ENCODE measurements around the gene TBX20.

The TBX20 gene, protein sequence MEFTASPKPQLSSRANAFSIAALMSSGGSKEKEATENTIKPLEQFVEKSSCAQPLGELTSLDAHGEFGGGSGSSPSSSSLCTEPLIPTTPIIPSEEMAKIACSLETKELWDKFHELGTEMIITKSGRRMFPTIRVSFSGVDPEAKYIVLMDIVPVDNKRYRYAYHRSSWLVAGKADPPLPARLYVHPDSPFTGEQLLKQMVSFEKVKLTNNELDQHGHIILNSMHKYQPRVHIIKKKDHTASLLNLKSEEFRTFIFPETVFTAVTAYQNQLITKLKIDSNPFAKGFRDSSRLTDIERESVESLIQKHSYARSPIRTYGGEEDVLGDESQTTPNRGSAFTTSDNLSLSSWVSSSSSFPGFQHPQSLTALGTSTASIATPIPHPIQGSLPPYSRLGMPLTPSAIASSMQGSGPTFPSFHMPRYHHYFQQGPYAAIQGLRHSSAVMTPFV

DNA sequence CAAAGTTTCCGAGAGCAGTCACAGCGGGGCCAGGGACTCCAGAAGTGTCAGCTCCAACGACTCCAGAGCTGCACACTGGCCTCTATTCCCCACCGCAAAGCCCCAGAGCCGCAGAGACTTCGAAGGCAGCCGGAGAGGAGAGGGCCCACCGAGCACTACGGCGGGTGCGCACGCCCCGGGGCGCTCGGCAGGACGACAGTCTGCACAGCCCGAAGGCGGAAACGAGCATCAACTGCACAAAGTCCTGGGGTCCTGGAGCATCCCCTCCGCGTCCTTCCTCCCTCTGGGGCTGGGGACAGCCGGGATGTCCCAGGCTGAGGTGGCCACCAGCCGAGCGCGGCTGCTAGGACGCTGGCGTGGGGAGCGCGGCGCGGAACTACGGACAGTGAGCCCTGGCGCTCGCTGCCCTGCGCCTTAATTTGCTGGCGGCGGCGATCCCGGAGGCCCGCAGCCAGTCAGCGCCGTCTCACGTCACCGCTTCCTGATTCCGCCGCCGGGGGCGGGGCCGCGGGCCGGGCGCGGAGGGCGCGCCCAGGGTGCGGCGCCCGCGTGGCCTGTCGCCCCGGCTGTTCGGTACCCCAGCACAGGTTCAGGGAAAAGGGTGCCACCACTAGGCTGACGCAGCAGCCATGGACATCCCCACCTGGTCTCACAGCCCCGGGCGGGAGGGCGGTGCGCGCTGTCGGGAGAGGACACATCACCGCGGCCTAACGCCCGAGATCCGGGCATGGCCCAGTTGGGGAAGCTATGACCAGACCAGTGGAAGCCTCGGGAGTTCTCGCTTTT is at the start of gene TBX20:
TBX20 (minus strand) TSS at position 391 of the 786 bp plus-strand sequence. CDS start 480 bp downstream, outside the sequence.
- DNase-seq (ENCODE audit: low spot score), result no peak

DNA sequence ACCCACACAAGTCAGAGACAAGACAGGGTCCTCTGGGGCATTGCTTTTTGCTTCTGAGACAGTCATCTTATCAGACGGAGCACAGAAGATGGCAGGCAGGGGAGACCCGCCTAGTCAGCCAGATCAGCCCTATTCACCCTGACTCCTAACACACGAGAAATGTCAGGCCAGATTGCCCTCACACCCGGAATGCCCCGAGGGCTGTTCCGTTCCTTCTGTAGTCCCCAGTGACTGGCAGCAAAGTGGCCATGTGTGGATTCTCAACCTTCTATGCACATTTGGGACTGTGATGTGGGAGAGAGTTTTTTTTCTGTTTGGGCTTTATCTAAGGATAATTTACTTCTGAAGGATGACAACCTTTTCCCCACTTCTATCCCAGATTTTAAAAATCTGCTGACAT is 35.5 kb upstream of the TBX20 start:
- DNase-seq (ENCODE audit: low spot score), result no peak

DNA sequence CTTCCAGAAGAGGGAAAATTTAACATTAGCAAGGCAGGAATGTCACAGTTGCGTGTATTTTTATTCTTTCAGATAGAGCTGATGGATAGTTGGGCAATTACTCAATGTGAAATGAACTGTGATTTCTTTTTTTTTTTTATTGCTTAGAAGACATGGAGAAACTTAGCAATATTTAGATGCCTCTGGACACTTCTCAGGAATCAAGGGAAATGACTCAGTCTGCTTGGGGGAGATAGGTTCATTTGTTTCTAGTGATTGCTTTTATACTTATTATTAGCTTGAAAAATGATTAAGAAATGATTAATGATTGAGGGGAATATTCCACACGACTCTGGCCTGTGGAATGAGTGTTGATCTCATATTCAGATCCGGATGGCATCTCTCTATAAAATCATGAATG is 33.1 kb upstream of the TBX20 start:
- DNase-seq (ENCODE audit: low spot score), result no peak

DNA sequence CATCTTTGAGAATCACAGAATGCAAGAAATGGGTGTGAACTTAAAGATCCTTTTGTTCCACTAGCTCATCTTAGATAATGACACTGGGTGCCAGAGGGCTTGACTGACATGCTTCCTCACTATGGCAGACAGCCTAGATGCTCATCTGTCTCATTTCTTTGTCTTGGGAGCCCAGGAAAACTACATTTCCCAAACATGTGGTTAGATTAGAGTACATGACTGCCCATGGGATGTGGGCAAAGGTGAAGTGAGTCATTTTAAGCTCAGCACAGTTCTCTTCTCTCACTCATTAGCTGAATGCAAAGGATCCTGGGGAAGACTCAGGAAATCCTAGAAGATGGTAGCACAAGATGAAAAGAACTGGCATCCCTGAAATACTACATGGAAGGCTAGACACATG is 32.5 kb upstream of the TBX20 start:
- no peak for DNase-seq (ENCODE audit: low spot score)

DNA sequence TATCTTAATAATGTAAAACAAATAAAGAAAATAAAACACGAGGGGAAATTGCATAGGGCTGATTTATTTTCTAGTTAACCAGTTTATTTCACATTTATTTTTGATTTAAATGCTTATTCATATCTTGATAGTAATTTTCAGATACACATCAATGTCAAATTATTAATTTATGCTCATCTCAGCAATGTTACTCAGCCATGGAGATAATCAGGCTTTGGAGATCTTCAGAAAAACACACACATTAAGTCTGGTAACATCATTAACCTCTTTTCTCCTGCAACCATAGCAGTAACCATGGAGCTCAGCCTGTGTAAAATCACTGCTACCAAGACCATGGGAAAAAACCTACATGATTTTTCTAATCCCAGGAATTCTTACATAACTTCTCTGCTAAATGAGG is 31.9 kb upstream of the TBX20 start:
- no peak for DNase-seq (ENCODE audit: low spot score)

DNA sequence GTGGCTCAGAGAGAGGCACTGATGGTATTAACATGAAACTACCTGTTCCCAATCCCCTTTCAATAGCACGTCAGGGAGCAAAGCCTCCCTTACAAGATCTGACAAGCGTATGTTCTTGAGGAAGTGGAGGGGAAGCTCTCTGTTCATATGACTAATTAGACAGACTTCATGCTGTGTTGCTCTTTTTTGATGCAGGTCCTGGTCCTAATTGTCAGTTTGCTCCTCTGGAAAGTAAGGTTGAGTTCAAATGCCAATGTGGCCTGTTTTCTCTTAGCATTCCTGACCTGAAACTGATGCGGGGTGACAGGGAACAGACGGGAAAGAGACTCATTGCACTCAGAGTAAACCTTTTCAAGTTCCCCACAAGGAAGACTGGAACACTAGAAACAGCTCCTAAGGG is 27.0 kb upstream of the TBX20 start:
- no peak for DNase-seq (ENCODE audit: low spot score)

DNA sequence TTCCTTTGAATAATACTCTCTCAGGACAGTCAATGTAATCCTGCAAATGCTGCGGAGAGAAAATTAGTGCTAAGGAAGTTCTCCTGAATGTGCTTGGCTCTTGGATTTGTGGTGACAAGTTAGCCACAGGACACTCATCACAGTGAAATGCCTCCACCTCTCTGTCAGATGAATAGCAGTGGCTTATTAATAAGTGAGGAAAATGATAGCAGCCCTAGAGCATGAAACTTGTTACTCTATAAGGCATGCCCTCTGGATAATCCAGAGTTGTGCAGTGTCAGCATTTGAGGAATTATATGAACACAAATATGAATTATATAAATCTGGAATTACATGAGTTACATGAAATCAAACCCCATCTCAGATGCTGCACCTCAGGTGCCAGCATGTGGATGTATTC is 23.5 kb upstream of the TBX20 start:
- DNase-seq (ENCODE audit: low spot score), result no peak

DNA sequence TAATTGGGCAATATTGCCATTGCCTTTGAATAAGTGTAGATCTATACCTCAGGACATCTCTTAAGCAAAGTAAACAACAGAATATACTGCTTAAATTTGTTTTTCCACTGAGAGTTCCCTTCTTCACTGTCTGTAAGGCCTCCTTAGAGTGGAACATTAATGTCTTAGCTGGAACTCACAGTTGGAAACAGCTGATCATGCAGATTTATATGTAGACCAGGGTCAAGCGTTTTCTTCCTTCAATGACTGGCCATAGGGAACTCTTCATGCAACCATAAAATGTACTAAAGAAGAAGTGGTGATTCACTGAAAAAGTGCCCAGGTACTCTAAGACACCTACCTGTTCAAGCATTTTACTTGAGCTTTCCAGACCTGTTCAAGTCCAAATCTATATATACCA is 18.3 kb upstream of the TBX20 start:
- no peak for DNase-seq (ENCODE audit: low spot score)

DNA sequence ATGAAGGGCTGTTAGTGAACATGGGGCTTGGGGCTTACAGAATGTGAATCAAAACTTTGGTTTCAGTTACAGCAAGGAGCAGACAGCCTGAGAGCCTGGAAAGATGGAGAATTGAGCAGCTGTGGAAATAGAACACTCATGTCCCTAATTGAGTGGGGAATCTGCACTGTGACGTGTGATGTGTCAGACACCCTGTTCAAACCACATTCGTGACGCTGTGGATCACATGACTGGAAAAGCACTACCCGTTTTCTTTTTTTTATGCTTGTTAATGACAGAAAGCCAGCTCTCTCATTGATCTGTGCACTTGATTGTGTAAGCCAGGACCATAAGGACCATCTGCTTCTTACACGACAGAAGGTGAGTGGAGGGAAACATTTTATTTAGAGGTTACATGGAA is 15.1 kb upstream of the TBX20 start:
- DNase-seq (ENCODE audit: low spot score), result no peak

DNA sequence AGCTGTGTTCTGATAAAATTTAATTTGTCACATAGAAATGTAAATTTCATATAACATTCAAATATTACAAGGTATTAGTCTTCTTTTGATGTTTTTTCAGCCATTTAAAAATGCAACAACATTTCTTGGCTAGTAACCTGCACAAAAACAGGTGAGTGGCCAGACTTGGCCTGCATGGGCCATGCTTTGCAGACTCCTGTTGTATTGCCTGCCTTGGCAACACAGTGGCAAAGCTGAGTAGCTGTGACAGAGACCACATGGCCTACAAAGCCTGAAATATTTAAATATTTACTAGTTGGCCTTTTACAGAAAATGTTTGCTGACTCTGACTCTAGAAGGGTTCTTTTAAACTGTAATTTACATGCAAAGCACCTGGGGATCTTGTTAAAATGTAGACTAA is 13.5 kb upstream of the TBX20 start:
- no peak for DNase-seq (ENCODE audit: low spot score)

DNA sequence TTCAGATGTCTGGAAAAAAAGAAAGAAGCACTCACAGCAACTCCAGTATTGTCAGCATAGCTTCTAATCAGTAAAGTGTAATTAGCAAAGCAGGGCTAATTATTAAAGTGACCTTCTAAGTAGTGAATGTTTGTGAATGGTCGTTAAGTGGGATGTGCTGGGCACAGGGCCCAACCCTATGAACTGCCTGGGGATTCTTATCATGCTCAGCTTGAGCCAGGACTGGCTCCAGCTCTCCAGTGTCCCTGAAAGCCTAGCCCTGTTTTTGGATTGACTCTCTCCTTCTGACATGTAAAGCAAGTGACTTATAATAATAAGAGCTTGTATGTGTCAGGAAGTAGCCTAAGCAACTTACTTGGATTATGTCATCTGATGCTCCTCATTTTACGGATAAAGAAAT is 9.5 kb upstream of the TBX20 start:
- no peak for DNase-seq (ENCODE audit: low spot score)

DNA sequence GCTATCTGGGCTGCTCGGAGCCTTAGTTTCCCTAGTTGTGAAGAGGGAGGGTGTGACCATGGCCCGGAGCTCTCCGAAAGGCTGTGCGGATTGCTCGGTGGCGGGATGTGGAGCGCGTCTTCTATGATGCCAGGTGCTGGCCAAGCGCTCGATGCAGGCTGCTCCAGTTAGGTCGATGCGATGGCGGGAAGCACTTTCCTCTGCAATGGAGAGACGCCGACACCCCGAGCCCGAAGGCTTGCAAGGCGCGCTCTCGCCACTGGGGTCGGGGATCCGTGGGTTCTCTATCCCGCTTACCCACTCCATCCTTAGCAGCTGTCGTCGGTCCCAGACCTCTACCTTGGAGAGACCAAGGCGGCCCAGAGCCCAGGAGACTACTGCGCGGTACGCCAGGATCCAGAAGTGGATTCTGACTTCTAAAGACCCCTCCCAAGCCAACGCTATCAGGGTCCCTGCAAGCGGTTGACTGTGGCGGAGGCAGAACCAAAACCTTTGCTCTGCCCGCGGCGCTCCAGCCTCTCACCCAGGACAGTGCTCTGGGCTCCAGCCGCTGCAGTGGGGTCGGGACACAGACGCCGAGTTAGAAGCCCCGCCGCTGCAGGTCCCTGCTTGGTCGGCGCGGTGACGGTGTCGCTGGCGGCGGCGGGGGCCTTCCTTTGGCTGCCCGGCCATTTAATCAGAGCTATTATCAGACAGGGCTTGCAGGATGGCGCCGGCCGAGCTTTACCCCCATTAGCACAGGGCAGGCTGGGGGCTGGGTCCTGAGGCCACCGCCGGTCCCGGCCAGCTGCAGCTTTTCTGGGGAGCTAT is 7.8 kb upstream of the TBX20 start:
- no peak for DNase-seq (ENCODE audit: low spot score)

DNA sequence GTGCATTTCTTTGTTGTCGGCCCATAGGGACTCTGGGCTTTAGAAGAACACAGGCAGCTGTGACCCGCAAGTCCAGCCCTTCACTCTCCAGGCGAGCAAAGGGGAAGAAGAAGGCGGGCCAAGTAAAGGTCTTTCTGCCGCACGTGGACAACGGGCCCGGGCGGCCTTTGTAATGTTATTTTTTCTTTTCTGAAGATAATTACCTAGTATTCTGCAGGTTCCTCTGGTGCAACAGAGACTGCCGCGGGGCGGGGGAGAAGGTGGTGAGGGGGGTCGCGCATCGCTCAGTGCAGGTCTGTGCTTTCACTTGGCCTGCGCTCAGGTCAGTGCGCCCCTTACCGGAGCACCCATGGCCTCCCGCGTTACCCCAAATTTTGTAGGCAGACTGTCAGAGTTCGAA is 7.1 kb upstream of the TBX20 start:
- DNase-seq (ENCODE audit: low spot score), result no peak

DNA sequence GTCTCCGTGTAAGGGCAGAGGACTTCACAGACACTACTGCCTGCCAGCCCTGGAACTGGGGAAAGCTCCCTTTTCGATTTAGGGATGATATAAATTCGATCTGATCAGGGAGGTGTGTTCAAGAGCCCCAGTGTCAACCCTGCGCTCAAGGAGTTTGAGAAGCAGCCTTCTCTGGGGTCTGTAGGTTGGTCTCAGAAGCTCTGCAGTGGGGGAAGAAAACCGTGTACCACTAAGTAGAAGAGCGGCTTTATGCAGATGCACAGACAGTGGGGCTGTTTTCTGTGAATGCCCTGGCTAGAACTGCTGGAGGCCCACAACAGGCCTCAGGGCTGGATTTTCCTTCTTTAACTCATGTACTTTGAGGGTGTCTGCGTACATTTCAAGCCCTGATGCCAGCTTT is 6.3 kb upstream of the TBX20 start:
- DNase-seq (ENCODE audit: low spot score), result no peak

DNA sequence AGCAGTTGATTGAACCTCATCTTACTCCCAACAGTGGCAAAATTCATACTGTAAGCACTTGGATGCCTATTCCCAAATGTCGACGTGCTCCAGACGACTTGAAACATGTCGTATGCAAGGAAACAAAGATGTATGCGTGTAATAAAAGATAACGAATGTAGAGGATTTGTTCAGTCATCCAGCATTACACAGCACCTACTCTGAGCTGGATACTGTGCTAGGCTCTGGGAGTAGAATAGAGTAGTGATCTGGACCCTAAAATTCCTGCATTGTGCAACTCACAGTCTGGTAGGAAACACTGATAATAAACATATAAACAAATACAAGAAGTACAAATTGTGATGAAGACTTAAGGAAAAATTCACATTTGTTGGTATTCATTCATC is 5.6 kb upstream of the TBX20 start:
- no peak for DNase-seq (ENCODE audit: low spot score)

DNA sequence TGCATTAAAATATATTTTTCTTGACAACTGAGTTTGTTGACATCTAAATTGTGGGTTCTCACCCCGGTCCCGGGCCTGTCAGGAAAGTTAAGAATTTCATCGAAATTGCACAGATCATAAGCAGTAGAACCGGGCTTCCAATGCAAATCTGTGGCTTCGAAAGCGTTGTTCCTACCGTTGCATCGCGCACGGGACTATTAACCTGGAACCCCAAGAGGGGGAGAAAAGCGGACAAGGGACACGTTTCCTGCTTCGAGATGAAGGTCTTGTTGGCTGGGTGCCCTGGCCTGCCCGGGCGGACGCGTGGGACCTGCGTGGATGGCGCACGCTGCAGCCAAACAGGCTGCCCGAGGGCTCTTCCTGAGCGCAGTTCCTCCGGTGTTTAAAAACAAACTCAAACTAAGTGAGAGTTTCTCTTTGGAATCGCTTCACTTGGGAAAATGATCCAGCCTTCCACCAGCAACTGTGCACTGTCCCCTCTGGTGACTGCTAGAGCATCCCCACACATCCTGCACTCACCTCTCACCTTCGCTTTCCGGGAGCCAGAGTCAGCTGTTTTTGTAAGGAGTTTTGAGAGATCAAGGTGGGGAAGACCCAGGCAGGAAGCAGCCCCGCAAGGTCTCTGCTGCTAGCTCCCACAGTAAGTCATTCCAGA is 5.1 kb upstream of the TBX20 start:
- no peak for DNase-seq (ENCODE audit: low spot score)

DNA sequence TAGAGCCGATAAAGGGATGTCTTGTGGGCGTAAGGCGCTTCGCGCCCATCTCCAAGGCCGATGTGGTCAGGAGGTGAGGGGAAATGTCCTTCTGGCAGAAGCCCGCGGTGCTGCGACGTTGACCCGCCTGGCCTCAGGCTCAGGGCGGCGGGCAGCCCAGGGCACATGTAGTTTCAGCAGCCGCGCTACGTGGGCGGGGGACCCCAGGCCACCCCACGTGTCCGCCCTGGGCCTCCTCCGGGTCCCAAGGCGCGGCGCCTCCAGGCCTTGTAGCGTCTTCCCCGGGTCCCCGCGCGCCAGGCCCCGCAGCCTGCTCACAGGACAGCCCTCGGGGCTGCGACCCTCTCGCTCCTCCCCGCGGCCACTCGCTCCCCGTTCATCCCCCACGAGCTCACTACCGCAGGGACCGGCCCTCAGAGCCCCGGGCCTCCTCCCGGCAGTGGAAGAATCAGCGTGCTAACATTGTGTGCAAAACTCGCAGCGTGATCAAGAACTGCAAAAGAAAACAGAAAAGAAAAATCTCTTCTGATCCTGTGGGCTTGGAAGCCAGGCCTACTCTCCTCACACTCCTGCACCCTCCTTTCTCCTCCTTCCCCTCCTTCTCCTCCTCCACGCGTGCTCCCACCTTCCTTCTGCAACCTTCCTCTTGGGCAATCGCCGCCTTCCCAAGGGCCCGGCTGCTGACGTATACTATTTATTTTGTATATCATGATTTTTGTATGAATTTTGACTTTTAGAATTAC is 4.4 kb upstream of the TBX20 start:
- no peak for DNase-seq (ENCODE audit: low spot score)

DNA sequence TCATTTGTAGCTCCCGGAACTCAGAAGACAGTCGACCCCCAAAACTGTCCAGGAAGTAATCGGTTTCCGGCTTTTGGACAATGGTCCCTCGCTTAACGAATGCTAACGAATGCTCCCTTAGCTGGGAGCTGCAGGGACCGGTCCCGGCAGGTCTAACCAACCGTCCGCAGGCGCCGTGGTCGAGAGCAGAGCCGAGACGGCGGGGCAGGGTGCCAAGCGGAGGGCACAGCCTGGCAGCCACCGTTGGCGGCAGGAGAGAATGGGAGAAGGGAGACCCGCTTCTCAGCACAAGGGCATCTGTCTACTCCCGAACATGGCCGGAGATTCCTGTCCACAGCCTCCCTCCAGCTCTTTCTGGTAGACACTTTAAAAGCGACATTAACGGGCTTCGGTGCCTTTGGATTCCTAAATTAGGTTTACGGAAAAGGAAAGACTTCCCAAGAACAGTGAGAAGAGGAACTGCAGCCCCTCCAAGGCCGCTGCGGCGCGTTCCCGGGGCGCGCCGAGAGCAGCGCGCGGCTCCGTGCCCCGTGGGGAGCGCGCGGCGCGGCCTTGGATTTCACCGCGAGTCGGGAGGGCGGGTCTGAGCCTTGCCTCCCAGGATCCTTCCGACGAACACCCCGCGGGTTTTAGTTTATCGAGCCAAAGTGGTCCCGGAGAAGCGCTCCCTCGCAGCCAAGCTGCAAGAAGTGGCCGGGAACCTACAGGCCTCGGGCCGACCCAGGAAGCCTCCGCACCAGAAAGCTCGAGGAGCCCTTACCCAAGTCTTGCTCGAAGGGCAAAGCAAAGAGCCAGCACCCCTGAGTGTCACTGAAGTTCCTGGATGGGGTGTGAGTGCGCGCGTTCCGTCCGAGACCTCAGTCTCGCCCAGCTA is 3.6 kb upstream of the TBX20 start:
- DNase-seq (ENCODE audit: low spot score), result no peak

DNA sequence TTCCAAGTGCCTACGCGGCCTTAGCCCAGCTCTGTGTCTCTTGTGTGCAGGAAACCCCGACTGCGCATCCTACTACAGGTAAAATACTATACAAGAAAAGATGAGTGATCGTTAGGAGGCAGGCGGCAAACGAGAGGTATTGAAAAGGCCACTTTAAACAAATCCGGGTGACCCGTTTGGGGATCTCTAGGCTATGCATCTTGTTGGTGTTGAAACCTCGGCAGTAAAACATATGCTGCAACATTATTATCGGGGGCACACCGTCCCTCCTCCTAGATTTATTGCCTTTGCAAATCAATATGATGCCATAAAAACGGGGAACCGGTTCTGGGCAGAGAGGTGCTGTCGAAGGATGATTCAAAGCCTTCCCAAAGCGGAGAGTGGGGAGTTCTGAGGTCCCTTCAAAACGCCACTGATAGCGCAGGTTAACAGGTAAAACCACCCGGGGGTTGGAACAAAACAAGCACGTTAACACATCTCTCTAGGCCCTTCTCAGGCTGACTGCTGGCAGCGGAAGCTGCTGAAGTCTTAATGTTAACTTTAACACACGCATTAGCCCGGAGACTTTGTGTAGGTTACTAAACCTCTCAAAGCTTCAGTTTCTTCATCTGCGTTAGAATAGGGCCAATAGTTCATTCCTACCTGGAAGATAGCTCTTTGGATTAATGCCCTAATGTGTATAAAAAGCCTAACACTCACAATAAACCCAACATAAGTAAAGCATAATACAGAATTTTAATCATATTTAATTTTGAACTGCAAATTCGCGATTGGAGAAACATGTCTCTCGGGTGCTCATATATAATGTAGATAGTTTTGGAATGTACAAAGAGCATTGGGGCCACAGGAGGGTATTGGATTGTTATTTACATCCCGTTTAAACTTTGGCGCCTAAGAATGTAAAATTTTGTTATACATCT is 2.6 kb upstream of the TBX20 start:
- DNase-seq (ENCODE audit: low spot score), result no peak
